WTC11 (cell line): ENCODE results near the gene SMYD3. TPM values are rescaled to one million over a fixed set of nuclear protein-coding genes. Genes with fewer than 3 reads are reported as not detected.

ENCODE experiments used
- ATAC-seq: fragments of 200-7000 bp; cut with Tn5 transposase; 2 replicates; pipeline ENCODE4 v1.10.0; 2021; ENCODE audit warnings: mild to moderate bottlenecking, moderate library complexity
- CTCF ChIA-PET: fragments of 300-600 bp; sonication (Branson Sonifier 250); formaldehyde crosslinking; loops from one replicate; lab custom pipeline; 2021; ENCODE audit warnings: antibody characterized with exemption; lab: Charles Lee
- POLR2A ChIA-PET: fragments of 350-600 bp; sonication (Branson Sonifier 250); formaldehyde crosslinking; loops from one replicate; lab custom pipeline; 2021; ENCODE audit warnings: antibody characterized with exemption; lab: Charles Lee
- DNase-seq: peaks from one replicate; pipeline ENCODE4 v3.0.0; 2021; ENCODE audit warnings: low spot score
- H3K27ac Mint-ChIP-seq: 2 replicates; pipeline ENCODE4 v1.8.0; 2021; ENCODE audit warnings: mixed read lengths
- H3K27me3 Mint-ChIP-seq: 2 replicates; pipeline ENCODE4 v1.8.0; 2021; ENCODE audit warnings: low read depth, mild to moderate bottlenecking, moderate library complexity, mixed read lengths
- H3K36me3 Mint-ChIP-seq: 2 replicates; pipeline ENCODE4 v1.8.0; 2021; ENCODE audit warnings: mixed read lengths
- H3K4me1 Mint-ChIP-seq: 2 replicates; pipeline ENCODE4 v1.8.0; 2022; ENCODE audit warnings: mixed read lengths
- H3K4me3 Mint-ChIP-seq: 2 replicates; pipeline ENCODE4 v1.8.0; 2021; ENCODE audit warnings: mild to moderate bottlenecking, moderate library complexity, mixed read lengths
- H3K9me3 Mint-ChIP-seq: 2 replicates; pipeline ENCODE4 v1.8.0; 2021; ENCODE audit warnings: mixed read lengths
- CREB1 ChIP-seq: sonication (generic); formaldehyde crosslinking; IDR thresholded peaks from 2 replicates; pipeline ENCODE4 v1.8.0; 2023; ENCODE audit warnings: mild to moderate bottlenecking, missing genetic modification reagents
- E2F4 ChIP-seq: sonication (generic); formaldehyde crosslinking; IDR thresholded peaks from 2 replicates; pipeline ENCODE4 v1.8.1; 2022; ENCODE audit warnings: low read depth, mild to moderate bottlenecking, moderate library complexity, missing genetic modification reagents, borderline replicate concordance
- ELF4 ChIP-seq: sonication (generic); formaldehyde crosslinking; IDR thresholded peaks from 2 replicates; pipeline ENCODE4 v1.8.1; 2022; ENCODE audit warnings: low read depth, mild to moderate bottlenecking, moderate library complexity, missing genetic modification reagents
- FOXK1 ChIP-seq: sonication (generic); formaldehyde crosslinking; IDR thresholded peaks from 2 replicates; pipeline ENCODE4 v1.8.0; 2022; ENCODE audit warnings: mild to moderate bottlenecking, moderate library complexity, missing genetic modification reagents
- FOXP4 ChIP-seq: sonication (generic); formaldehyde crosslinking; IDR thresholded peaks from 2 replicates; pipeline ENCODE4 v1.8.0; 2022; ENCODE audit warnings: mild to moderate bottlenecking, missing genetic modification reagents
- IRF1 ChIP-seq: sonication (generic); formaldehyde crosslinking; IDR thresholded peaks from 2 replicates; pipeline ENCODE4 v1.8.0; 2023; ENCODE audit warnings: missing genetic modification reagents
- JUN ChIP-seq: sonication (generic); formaldehyde crosslinking; IDR thresholded peaks from 2 replicates; pipeline ENCODE4 v1.8.0; 2023; ENCODE audit warnings: mild to moderate bottlenecking, missing genetic modification reagents
- MXD4 ChIP-seq: fragments of 250-450 bp; sonication (Bioruptor Pico); IDR thresholded peaks from 2 replicates; pipeline ENCODE4 v1.8.0; 2021; ENCODE audit warnings: mild to moderate bottlenecking, moderate library complexity, borderline replicate concordance
- PREB ChIP-seq: sonication (generic); formaldehyde crosslinking; IDR thresholded peaks from 2 replicates; pipeline ENCODE4 v1.8.1; 2022; ENCODE audit warnings: mild to moderate bottlenecking, missing genetic modification reagents, moderate library complexity, borderline replicate concordance
- SMAD3 ChIP-seq: sonication (generic); formaldehyde crosslinking; IDR thresholded peaks from 2 replicates; pipeline ENCODE4 v1.8.0; 2022; ENCODE audit warnings: missing genetic modification reagents, mild to moderate bottlenecking, borderline replicate concordance
- SOX15 ChIP-seq: fragments of 250-450 bp; sonication (Bioruptor Pico); IDR thresholded peaks from 2 replicates; pipeline ENCODE4 v1.9.0; 2021; ENCODE audit warnings: mild to moderate bottlenecking
- TEAD4 ChIP-seq: sonication (generic); formaldehyde crosslinking; IDR thresholded peaks from 2 replicates; pipeline ENCODE4 v1.8.0; 2022; ENCODE audit warnings: mild to moderate bottlenecking, missing genetic modification reagents
- ZNF121 ChIP-seq: sonication (generic); formaldehyde crosslinking; IDR thresholded peaks from 2 replicates; pipeline ENCODE4 v1.8.0; 2023; ENCODE audit warnings: missing genetic modification reagents
- ZNF219 ChIP-seq: sonication (generic); formaldehyde crosslinking; IDR thresholded peaks from 2 replicates; pipeline ENCODE4 v1.8.0; 2023; ENCODE audit warnings: missing genetic modification reagents, mild to moderate bottlenecking, borderline replicate concordance
- ZNF263 ChIP-seq: sonication (generic); formaldehyde crosslinking; IDR thresholded peaks from 2 replicates; pipeline ENCODE4 v1.8.1; 2022; ENCODE audit warnings: low read depth, mild to moderate bottlenecking, moderate library complexity, missing genetic modification reagents
- ZNF317 ChIP-seq: sonication (generic); formaldehyde crosslinking; IDR thresholded peaks from 2 replicates; pipeline ENCODE4 v1.8.1; 2023; ENCODE audit warnings: low read depth, mild to moderate bottlenecking, moderate library complexity, missing genetic modification reagents, borderline replicate concordance
- total RNA-seq: library from RNA; stranded (reverse); gene quantifications from 3 replicates; pipeline ENCODE4 v1.2.3, GENCODE V29; 2021
- TF ChIP-seq, protein P1 (sequence below): fragments of 250-450 bp; sonication (Bioruptor Pico); conservative IDR thresholded peaks from 2 replicates; pipeline ENCODE4 v1.9.0; 2021; ENCODE audit warnings: mild to moderate bottlenecking

SMYD3 gene
- total RNA-seq, 1 experiment from 2014 or later = 21.4 TPM

GRCh38 chr1:245880754-245881403 lies 626.2 kb downstream of the SMYD3 start:
- TF ChIP-seq MXD4 (CRISPR knock-in tag) (no peak), ZNF317 (CRISPR knock-in tag) (no peak), ZNF121 (CRISPR knock-in tag) (no peak), SOX15 (CRISPR knock-in tag) (no peak), FOXP4 (CRISPR knock-in tag) (no peak), JUN (CRISPR knock-in tag) (no peak), PREB (no peak), ZNF219 (CRISPR knock-in tag) (no peak), TEAD4 (CRISPR knock-in tag) (no peak), FOXK1 (no peak), SMAD3 (CRISPR knock-in tag) (no peak), E2F4 (CRISPR knock-in tag) (no peak), ELF4 (CRISPR knock-in tag) (no peak)
- TF ChIP-seq, protein P1, sequence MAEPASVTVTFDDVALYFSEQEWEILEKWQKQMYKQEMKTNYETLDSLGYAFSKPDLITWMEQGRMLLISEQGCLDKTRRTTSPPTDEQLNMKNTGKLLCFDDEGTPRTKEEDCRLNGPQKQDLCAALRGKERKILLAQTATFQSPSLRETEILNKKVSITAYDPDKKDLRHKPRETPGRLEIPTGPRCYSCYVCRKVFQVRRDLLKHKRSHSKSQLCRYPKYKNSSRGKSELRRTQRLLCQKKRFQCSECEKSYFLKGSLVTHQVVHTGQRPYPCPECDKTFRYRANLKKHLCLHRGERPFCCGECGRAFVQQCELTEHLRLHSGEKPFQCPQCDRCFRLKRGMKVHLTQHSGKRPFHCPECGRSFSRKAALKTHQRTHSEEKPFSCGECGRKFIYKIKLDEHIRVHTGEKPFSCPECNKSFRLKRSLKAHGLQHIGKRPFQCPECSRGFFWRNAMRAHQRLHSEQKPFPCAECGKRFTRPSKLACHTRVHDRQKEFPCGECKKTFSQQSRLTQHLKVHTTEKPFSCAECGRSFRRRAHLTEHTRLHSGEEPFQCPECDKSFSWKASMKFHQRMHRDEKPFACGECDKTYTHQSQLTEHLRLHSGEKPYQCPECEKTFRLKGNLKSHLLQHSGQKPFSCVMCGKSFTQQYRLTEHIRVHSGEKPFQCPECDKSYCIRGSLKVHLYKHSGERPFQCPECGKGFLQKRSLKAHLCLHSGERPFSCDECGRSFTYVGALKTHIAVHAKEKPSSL (CRISPR knock-in tag) = no peak
- POLR2A ChIA-PET = no interaction called here
- H3K4me1 Mint-ChIP-seq = no peaks in the 10 kb centered on the region
- peaks cover 13% of the 10 kb centered on the region for H3K9me3 Mint-ChIP-seq
- CTCF ChIA-PET = interaction anchor here (1.1 kb wide), 1 partner anchor 12 kb away, joined by 3 read pairs; no protein-coding TSS in a partner anchor
- H3K36me3 Mint-ChIP-seq = peaks cover 10% of the 10 kb centered on the region
- ATAC-seq (no peak), DNase-seq (no peak)
- H3K4me3 Mint-ChIP-seq = no peak overlapping the region
- no peaks in the 10 kb centered on the region for H3K27me3 Mint-ChIP-seq
- no peak overlapping the region for H3K27ac Mint-ChIP-seq

DNA sequence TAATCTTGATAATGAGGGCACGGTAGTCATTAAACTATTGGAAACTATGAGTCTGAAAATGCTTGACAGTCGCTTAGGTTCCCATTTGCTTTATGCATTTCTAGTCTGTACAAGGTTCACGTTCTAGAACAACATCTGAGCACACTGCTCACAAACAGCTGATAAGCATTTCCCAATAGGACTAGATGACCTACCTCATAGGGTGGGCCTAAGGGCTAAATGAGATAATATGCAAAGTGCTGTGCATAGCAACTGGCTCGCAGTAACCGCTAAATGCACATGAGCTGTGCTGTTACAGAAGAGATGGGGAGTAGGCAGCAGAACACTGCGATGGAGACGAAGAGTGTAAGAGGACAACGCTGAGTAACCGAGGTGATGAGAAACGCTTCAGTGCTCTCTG lies 628.0 kb downstream of the SMYD3 start:
- Mint-ChIP-seq H3K4me3 (no peak overlapping the region), H3K4me1 (no peaks in the 10 kb centered on the region), H3K27me3 (no peaks in the 10 kb centered on the region), H3K9me3 (peaks cover 2% of the 10 kb centered on the region), H3K27ac (no peak overlapping the region), H3K36me3 (peaks cover 2% of the 10 kb centered on the region; the same call in 1 of the 2 replicates)
- CTCF ChIA-PET = interaction anchor here (0.8 to 1.3 kb wide), 2 partner anchors 10 to 727 kb away, joined by 3 to 7 read pairs; no protein-coding TSS in a partner anchor
- POLR2A ChIA-PET = no interaction called here
- DNase-seq (no peak), ATAC-seq (no peak)
- TF ChIP-seq IRF1 (no peak), ZNF263 (no peak), CREB1 (no peak)
